ENCODE results near the gene PDE10A. TPM values are rescaled to one million over a fixed set of nuclear protein-coding genes. Genes with fewer than 3 reads are reported as not detected.
A peak's percentile ranks its signal among the peaks of the same experiment; 100 is the strongest.

PDE10A gene
- total and polyA plus RNA-seq, 2 of the 4 experiments (the other 2 are of a cell fraction) = 3.4 to 12.4 TPM

DNA sequence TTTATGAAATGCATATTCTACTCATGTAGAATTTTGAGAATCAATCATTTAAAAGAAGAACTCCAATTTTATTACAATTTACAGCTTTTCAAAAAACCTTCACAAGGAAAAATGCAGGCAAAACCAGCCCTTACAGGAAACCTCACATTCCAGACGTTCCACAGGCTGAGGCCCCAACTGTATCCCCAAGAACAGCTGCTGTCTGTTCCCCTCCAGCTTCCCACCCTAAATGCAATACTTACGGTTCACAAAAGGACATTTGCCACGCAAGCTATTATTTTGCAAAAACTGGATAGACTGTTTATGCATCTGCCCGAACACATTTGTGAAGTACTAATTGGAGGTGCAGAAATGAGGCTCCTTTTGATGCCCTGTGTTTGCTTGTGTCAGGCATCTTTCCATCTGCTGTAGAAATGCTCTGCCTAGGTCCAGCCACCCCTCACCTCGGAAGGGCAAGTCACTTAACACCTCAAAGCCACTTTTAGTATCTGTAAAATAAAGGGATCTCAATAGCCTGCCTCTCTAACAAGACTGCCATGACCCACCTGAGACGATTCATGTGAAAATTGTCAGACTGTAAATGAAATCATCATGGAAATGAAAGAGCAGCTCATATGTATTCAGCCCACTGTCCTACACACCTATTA, 26.5 kb downstream of the PDE10A start:
- dilution Hi-C loops (cut with HindIII; ENCODE audit: low sequenced_read_pairs, unreplicated experiment) = no loop called here

More for the DNA sequence above, 26.5 kb downstream of the PDE10A start:
- Histone ChIP-seq H3K4me1 (ENCODE audit: control insufficient read depth, insufficient read depth, low read length) (peaks cover 17% of the 10 kb centered on the region), H2AK9ac (replicated peaks; ENCODE audit: low read depth, low read length, poor library complexity) (peak overlapping the region; percentile 5), H3K18ac (ENCODE audit: low read depth, low read length) (peak overlapping the region; percentile 79), H2AFZ (replicated peaks; ENCODE audit: low read length, poor library complexity) (peak overlapping the region; percentile 61), H3K14ac (replicated peaks; ENCODE audit: low read depth, low read length) (peak overlapping the region; percentile 24; the same call in 1 of the 2 replicates), H3K27ac (ENCODE audit: insufficient read depth, low read length) (peak overlapping the region; percentile 26; the same call in 1 of the 2 replicates), H4K8ac (ENCODE audit: low read depth in 2 of 2, low read length in 2 of 2) (peak overlapping the region in 1 of 2 experiments; percentile 77; a peak in 3 of 4 replicates), H3K4me2 (ENCODE audit: low read depth, low read length) (peak overlapping the region; percentile 54), H3K9me1 (ENCODE audit: insufficient read depth, low read length) (peaks cover 11% of the 10 kb centered on the region), H2BK15ac (ENCODE audit: low read depth, low read length) (no peak overlapping the region), H3K4ac (ENCODE audit: low read depth, low read length) (peak overlapping the region; percentile 87), H3K9me3 (ENCODE audit: control insufficient read depth, insufficient read depth, low read length) (no peaks in the 10 kb centered on the region), H4K5ac (ENCODE audit: low read depth, low read length) (peak overlapping the region; percentile 21; the same call in 1 of the 2 replicates), H3K23ac (ENCODE audit: low read depth, low read length) (peak overlapping the region; percentile 69), H3K36me3 (ENCODE audit: control insufficient read depth, insufficient read depth, low read length) (no peaks in the 10 kb centered on the region), H2BK120ac (ENCODE audit: low read depth, low read length) (peak overlapping the region; percentile 88), H2AK5ac (ENCODE audit: low read depth, low read length) (peak overlapping the region; percentile 6; the same call in 1 of the 2 replicates), H3K79me1 (ENCODE audit: low read depth in 1 of 2, low read length in 2 of 2) (peaks cover 28 to 63% of the 10 kb centered on the region in 2 experiments), H2BK20ac (ENCODE audit: low read depth, low read length) (peak overlapping the region; percentile 81), H3K27me3 (ENCODE audit: control insufficient read depth, insufficient read depth, low read length) (no peaks in the 10 kb centered on the region), H3K4me3 (ENCODE audit: insufficient read depth, low read depth, low read length) (no peak overlapping the region), H4K91ac (ENCODE audit: insufficient read depth, low read depth, low read length) (peak overlapping the region; percentile 78), H3K9ac (ENCODE audit: low read depth, low read length) (no peak overlapping the region), H2BK5ac (ENCODE audit: low read depth, low read length, poor library complexity, severe bottlenecking) (peak overlapping the region; percentile 25), H4K20me1 (ENCODE audit: insufficient read depth, low read length) (peaks cover 5% of the 10 kb centered on the region; the same call in 1 of the 2 replicates), H3K56ac (ENCODE audit: extremely low read depth, insufficient read depth, low read length) (no peak overlapping the region)
- ATAC-seq (ENCODE audit: low read depth) (peak; percentile 64), DNase-seq (peak; percentile 64)
- in situ Hi-C loops (cut with MboI; ENCODE audit: low sequenced_read_pairs) (no loop called here), intact Hi-C loops (cut with micrococcal nuclease) (loop anchor here (2.0 to 5.0 kb wide), 2 partner anchors 24 to 64 kb away; no protein-coding TSS in a partner anchor)
- ChIA-PET CTCF (interaction anchor here (0.5 to 1.3 kb wide), 3 partner anchors 22 to 207 kb away, joined by 3 to 4 read pairs (median 4); no protein-coding TSS in a partner anchor), POLR2A (ENCODE audit: unreplicated experiment) (no interaction called here)
- WGBS, 2 experiments (ENCODE audit: extremely low coverage in 2 of 2, insufficient read length in 1 of 2) = no CpG with 5 or more reads among the region's 6 CpGs
- no TSS peak for BruUV-seq (replicated peaks)
- TF ChIP-seq RFX5 (IDR thresholded peaks at IDR 0.05; ENCODE audit: low read depth, low read length) = no peak
- no peak for TF ChIP-seq MAZ (IDR thresholded peaks at IDR 0.05; ENCODE audit: borderline replicate concordance, low read depth, low read length)
- TF ChIP-seq BHLHE40 (IDR thresholded peaks at IDR 0.05; ENCODE audit: low read depth, low read length) = no peak
- TF ChIP-seq CHD1 (IDR thresholded peaks at IDR 0.05; ENCODE audit: low read depth, low read length) = no peak
- TF ChIP-seq FOS (IDR thresholded peaks at IDR 0.05; ENCODE audit: low read depth, low read length) = no peak
- TF ChIP-seq, protein P1, sequence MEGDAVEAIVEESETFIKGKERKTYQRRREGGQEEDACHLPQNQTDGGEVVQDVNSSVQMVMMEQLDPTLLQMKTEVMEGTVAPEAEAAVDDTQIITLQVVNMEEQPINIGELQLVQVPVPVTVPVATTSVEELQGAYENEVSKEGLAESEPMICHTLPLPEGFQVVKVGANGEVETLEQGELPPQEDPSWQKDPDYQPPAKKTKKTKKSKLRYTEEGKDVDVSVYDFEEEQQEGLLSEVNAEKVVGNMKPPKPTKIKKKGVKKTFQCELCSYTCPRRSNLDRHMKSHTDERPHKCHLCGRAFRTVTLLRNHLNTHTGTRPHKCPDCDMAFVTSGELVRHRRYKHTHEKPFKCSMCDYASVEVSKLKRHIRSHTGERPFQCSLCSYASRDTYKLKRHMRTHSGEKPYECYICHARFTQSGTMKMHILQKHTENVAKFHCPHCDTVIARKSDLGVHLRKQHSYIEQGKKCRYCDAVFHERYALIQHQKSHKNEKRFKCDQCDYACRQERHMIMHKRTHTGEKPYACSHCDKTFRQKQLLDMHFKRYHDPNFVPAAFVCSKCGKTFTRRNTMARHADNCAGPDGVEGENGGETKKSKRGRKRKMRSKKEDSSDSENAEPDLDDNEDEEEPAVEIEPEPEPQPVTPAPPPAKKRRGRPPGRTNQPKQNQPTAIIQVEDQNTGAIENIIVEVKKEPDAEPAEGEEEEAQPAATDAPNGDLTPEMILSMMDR (conservative IDR thresholded peaks at IDR 0.05; ENCODE audit: low read depth, low read length) = no peak
- no peak for TF ChIP-seq POLR2A (IDR thresholded peaks at IDR 0.05; ENCODE audit: low read depth, low read length)
- TF ChIP-seq RCOR1 (IDR thresholded peaks at IDR 0.05; ENCODE audit: insufficient replicate concordance, low read length) = no peak
- TF ChIP-seq SMC3 (IDR thresholded peaks at IDR 0.05; ENCODE audit: low read depth, low read length) = no peak
- TF ChIP-seq MXI1 (IDR thresholded peaks at IDR 0.05; ENCODE audit: borderline replicate concordance, low read depth, low read length) = no peak
